Right hindlimb (tissue), 1 donor: ENCODE results near the gene SHISA8.
A peak's percentile ranks its signal among the peaks of the same experiment; 100 is the strongest.
"Not testable (repeated sequence)": the region's sequence is repeated elsewhere in the genome, so short reads cannot be mapped to it uniquely, and the experiment has no call there.

Experiments
- DNase-seq: peaks from one replicate; pipeline ENCODE4 v3.0.0-alpha.2; 2018

SHISA8 gene

GRCh38 chr22:41915035-41915785, at the start of gene SHISA8:
TSS of gene SHISA8 (minus strand) at chr22:41915074. CDS start at chr22:41914667, 407 bp downstream.
- peak; percentile 77 for DNase-seq

GRCh38 chr22:41964112-41964491, 49.2 kb upstream of the SHISA8 start:
- no peak for DNase-seq

GRCh38 chr22:41963453-41964111, 48.7 kb upstream of the SHISA8 start:
- no peak for DNase-seq

- no peak for DNase-seq
Measured at GRCh38 chr22:41957941-41958556, 43.2 kb upstream of the SHISA8 start.

GRCh38 chr22:41952713-41953112, 37.8 kb upstream of the SHISA8 start:
- no peak for DNase-seq

GRCh38 chr22:41951898-41952474, 37.1 kb upstream of the SHISA8 start, which contains the start of gene SMIM45:
TSS of gene SMIM45 (plus strand) at chr22:41952150.
- no peak for DNase-seq

- no peak for DNase-seq
Measured at GRCh38 chr22:41949297-41949965, 34.6 kb upstream of the SHISA8 start.

- DNase-seq: not testable (repeated sequence)
Measured at GRCh38 chr22:41948928-41949296, 34.0 kb upstream of the SHISA8 start.

- DNase-seq: no peak
Measured at GRCh38 chr22:41948142-41948541, 33.3 kb upstream of the SHISA8 start.

- no peak for DNase-seq
Measured at GRCh38 chr22:41947424-41948080, 32.7 kb upstream of the SHISA8 start.

GRCh38 chr22:41946629-41947423, 32.0 kb upstream of the SHISA8 start, which contains the start of gene CENPM:
TSS of gene CENPM (minus strand) at chr22:41947152. CDS start at chr22:41947076, 76 bp downstream.
- peak; percentile 98 for DNase-seq

GRCh38 chr22:41943661-41944209, 28.9 kb upstream of the SHISA8 start:
- DNase-seq: no peak

- peak; percentile 86 for DNase-seq
Measured at GRCh38 chr22:41940832-41941765, 26.2 kb upstream of the SHISA8 start.

GRCh38 chr22:41939981-41940831, 25.3 kb upstream of the SHISA8 start:
- no peak for DNase-seq

GRCh38 chr22:41936894-41937169, 22.0 kb upstream of the SHISA8 start:
- DNase-seq: no peak

GRCh38 chr22:41935509-41935908, 20.6 kb upstream of the SHISA8 start:
- DNase-seq: no peak

- DNase-seq: no peak
Measured at GRCh38 chr22:41935015-41935351, 20.1 kb upstream of the SHISA8 start.

GRCh38 chr22:41934284-41935014, 19.6 kb upstream of the SHISA8 start:
- DNase-seq: no peak
